WTC11 (cell line): Measurements from ENCODE around the gene TMEM158.

Experiments
- ATF3 ChIP-seq: sonication (generic); formaldehyde crosslinking; conservative IDR thresholded peaks from 2 replicates; pipeline ENCODE4 v1.8.1; 2022; ENCODE audit warnings: mild to moderate bottlenecking, missing genetic modification reagents
- MAX ChIP-seq: sonication (generic); formaldehyde crosslinking; IDR thresholded peaks from 2 replicates; pipeline ENCODE4 v1.8.0; 2022; ENCODE audit warnings: mild to moderate bottlenecking, missing genetic modification reagents

- TF ChIP-seq MAX (CRISPR knock-in tag), result no peak
- no peak for TF ChIP-seq ATF3
These were observed 14.0 kb downstream of the TMEM158 start for GRCh38 chr3:45212095-45212468.
